ENCODE results near the gene TRIL. TPM values are rescaled to one million over a fixed set of nuclear protein-coding genes. Genes with fewer than 3 reads are reported as not detected.
A peak's percentile ranks its signal among the peaks of the same experiment; 100 is the strongest.

Gene TRIL
- total and polyA plus RNA-seq, 9 of the 15 experiments (the other 6 are each of a cell fraction or from before 2014, with no cell fraction given) = not detected

DNA sequence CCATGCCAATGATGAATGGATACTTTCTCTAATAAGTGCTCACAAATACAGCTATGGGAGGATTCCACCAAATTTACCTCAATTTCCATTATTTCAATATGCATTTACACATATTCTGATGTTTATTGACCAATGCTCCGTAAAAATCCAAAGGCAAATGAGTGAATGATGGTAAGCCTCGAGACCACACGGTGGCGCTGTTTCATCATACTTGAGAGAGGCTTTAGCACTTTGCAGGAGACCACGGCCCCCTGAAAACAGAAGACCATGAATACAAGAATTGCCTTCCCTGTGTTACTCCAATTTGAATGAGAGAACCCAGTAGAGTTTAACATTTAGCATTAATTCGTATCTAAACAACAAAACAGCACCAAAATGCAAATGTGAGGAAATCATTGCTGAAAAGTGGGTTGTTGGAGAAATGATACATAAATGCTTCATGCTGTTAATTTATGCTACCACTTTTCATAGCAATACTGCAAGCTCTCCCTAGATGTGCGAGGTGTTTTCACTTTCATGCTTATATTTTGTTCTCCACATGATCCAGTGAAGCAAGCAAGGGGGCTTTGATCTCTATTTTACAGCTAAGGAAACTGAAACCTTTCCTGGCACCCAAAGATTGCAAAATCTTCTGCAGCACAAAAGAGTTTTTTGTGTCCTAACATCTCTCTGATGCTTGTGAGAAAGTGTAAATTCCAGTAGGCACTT, 35.4 kb downstream of the TRIL start (continued):
- TF ChIP-seq, protein P1, sequence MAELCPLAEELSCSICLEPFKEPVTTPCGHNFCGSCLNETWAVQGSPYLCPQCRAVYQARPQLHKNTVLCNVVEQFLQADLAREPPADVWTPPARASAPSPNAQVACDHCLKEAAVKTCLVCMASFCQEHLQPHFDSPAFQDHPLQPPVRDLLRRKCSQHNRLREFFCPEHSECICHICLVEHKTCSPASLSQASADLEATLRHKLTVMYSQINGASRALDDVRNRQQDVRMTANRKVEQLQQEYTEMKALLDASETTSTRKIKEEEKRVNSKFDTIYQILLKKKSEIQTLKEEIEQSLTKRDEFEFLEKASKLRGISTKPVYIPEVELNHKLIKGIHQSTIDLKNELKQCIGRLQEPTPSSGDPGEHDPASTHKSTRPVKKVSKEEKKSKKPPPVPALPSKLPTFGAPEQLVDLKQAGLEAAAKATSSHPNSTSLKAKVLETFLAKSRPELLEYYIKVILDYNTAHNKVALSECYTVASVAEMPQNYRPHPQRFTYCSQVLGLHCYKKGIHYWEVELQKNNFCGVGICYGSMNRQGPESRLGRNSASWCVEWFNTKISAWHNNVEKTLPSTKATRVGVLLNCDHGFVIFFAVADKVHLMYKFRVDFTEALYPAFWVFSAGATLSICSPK (IDR thresholded peaks at IDR 0.05; ENCODE audit: borderline replicate concordance) = no peak
- TF ChIP-seq NR2F6 (CRISPR knock-in tag; IDR thresholded peaks at IDR 0.05) (no peak), PURB (CRISPR knock-in tag; IDR thresholded peaks at IDR 0.05; ENCODE audit: low read depth) (no peak), ZNF561 (CRISPR knock-in tag; conservative IDR thresholded peaks at IDR 0.05) (no peak), RAD21 (CRISPR knock-in tag; conservative IDR thresholded peaks at IDR 0.05 in 1 of 2, IDR thresholded peaks at IDR 0.05 in 1 of 2) (peak; percentile 73 to 80), CREB1 (IDR thresholded peaks at IDR 0.05) (no peak), CREB1 (CRISPR knock-in tag; IDR thresholded peaks at IDR 0.05) (no peak), ZNF696 (CRISPR knock-in tag; conservative IDR thresholded peaks at IDR 0.05) (no peak), SMAD2 (IDR thresholded peaks at IDR 0.05; ENCODE audit: low read depth, low read length) (no peak), ZKSCAN3 (CRISPR knock-in tag; IDR thresholded peaks at IDR 0.05) (no peak), ZNF57 (CRISPR knock-in tag; IDR thresholded peaks at IDR 0.05) (no peak)
- TF ChIP-seq, protein P2, sequence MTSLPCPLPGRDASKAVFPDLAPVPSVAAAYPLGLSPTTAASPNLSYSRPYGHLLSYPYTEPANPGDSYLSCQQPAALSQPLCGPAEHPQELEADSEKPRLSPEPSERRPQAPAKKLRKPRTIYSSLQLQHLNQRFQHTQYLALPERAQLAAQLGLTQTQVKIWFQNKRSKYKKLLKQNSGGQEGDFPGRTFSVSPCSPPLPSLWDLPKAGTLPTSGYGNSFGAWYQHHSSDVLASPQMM (CRISPR knock-in tag; IDR thresholded peaks at IDR 0.05) = no peak
- TF ChIP-seq, protein P3, sequence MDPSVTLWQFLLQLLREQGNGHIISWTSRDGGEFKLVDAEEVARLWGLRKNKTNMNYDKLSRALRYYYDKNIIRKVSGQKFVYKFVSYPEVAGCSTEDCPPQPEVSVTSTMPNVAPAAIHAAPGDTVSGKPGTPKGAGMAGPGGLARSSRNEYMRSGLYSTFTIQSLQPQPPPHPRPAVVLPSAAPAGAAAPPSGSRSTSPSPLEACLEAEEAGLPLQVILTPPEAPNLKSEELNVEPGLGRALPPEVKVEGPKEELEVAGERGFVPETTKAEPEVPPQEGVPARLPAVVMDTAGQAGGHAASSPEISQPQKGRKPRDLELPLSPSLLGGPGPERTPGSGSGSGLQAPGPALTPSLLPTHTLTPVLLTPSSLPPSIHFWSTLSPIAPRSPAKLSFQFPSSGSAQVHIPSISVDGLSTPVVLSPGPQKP (CRISPR knock-in tag; IDR thresholded peaks at IDR 0.05) = no peak
- TF ChIP-seq, protein P4, sequence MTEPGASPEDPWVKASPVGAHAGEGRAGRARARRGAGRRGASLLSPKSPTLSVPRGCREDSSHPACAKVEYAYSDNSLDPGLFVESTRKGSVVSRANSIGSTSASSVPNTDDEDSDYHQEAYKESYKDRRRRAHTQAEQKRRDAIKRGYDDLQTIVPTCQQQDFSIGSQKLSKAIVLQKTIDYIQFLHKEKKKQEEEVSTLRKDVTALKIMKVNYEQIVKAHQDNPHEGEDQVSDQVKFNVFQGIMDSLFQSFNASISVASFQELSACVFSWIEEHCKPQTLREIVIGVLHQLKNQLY (CRISPR knock-in tag; conservative IDR thresholded peaks at IDR 0.05) = no peak
- TF ChIP-seq, protein P5, sequence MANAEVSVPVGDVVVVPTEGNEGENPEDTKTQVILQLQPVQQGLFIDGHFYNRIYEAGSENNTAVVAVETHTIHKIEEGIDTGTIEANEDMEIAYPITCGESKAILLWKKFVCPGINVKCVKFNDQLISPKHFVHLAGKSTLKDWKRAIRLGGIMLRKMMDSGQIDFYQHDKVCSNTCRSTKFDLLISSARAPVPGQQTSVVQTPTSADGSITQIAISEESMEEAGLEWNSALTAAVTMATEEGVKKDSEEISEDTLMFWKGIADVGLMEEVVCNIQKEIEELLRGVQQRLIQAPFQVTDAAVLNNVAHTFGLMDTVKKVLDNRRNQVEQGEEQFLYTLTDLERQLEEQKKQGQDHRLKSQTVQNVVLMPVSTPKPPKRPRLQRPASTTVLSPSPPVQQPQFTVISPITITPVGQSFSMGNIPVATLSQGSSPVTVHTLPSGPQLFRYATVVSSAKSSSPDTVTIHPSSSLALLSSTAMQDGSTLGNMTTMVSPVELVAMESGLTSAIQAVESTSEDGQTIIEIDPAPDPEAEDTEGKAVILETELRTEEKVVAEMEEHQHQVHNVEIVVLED (CRISPR knock-in tag; IDR thresholded peaks at IDR 0.05) = no peak
- TF ChIP-seq, protein P6, sequence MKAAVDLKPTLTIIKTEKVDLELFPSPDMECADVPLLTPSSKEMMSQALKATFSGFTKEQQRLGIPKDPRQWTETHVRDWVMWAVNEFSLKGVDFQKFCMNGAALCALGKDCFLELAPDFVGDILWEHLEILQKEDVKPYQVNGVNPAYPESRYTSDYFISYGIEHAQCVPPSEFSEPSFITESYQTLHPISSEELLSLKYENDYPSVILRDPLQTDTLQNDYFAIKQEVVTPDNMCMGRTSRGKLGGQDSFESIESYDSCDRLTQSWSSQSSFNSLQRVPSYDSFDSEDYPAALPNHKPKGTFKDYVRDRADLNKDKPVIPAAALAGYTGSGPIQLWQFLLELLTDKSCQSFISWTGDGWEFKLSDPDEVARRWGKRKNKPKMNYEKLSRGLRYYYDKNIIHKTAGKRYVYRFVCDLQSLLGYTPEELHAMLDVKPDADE (conservative IDR thresholded peaks at IDR 0.05; ENCODE audit: control insufficient read depth, low read depth, low read length) = no peak
- TF ChIP-seq, protein P7, sequence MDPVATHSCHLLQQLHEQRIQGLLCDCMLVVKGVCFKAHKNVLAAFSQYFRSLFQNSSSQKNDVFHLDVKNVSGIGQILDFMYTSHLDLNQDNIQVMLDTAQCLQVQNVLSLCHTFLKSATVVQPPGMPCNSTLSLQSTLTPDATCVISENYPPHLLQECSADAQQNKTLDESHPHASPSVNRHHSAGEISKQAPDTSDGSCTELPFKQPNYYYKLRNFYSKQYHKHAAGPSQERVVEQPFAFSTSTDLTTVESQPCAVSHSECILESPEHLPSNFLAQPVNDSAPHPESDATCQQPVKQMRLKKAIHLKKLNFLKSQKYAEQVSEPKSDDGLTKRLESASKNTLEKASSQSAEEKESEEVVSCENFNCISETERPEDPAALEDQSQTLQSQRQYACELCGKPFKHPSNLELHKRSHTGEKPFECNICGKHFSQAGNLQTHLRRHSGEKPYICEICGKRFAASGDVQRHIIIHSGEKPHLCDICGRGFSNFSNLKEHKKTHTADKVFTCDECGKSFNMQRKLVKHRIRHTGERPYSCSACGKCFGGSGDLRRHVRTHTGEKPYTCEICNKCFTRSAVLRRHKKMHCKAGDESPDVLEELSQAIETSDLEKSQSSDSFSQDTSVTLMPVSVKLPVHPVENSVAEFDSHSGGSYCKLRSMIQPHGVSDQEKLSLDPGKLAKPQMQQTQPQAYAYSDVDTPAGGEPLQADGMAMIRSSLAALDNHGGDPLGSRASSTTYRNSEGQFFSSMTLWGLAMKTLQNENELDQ (CRISPR knock-in tag; IDR thresholded peaks at IDR 0.05; ENCODE audit: borderline replicate concordance) = no peak

All from K562 (cell line).